NCI-H2171 (cell line): ENCODE measurements around the gene RNF150.
"Not testable (repeated sequence)": the region's sequence is repeated elsewhere in the genome, so short reads cannot be mapped to it uniquely, and the experiment has no call there.

ENCODE experiments used
- DNase-seq: peaks from one replicate; lab custom pipeline; 2025; lab: John Stamatoyannopoulos, UW

RNF150 gene

GRCh38 chr4:141075553-141075952 lies 57.7 kb downstream of the RNF150 start:
- DNase-seq, result no peak

- no peak for DNase-seq
Measured at GRCh38 chr4:141074098-141074878, 59.0 kb downstream of the RNF150 start.

- DNase-seq, result no peak
Measured at GRCh38 chr4:141066690-141067089, 66.6 kb downstream of the RNF150 start.

- DNase-seq, result no peak
Measured at GRCh38 chr4:141065872-141066271, 67.4 kb downstream of the RNF150 start.

GRCh38 chr4:141062651-141063050 lies 70.6 kb downstream of the RNF150 start:
- DNase-seq, result no peak

- no peak for DNase-seq
Measured at GRCh38 chr4:141058591-141059512, 74.4 kb downstream of the RNF150 start.

GRCh38 chr4:141057582-141057981 lies 75.7 kb downstream of the RNF150 start:
- DNase-seq, result no peak

- no peak for DNase-seq
Measured at GRCh38 chr4:141056473-141056872, 76.8 kb downstream of the RNF150 start.

- no peak for DNase-seq
Measured at GRCh38 chr4:141054446-141054845, 78.8 kb downstream of the RNF150 start.

- not testable (repeated sequence) for DNase-seq
Measured at GRCh38 chr4:141050999-141051398, 82.3 kb downstream of the RNF150 start.

GRCh38 chr4:141047228-141047884 lies 85.9 kb downstream of the RNF150 start:
- DNase-seq, result no peak

- no peak for DNase-seq
Measured at GRCh38 chr4:141046255-141046654, 87.0 kb downstream of the RNF150 start.

GRCh38 chr4:141045848-141046247 lies 87.4 kb downstream of the RNF150 start:
- DNase-seq, result no peak

- DNase-seq, result no peak
Measured at GRCh38 chr4:141041021-141041476, 92.2 kb downstream of the RNF150 start.

GRCh38 chr4:141039156-141039555 lies 94.1 kb downstream of the RNF150 start:
- DNase-seq, result no peak

- no peak for DNase-seq
Measured at GRCh38 chr4:141038428-141038827, 94.8 kb downstream of the RNF150 start.

GRCh38 chr4:141037446-141037845 lies 95.8 kb downstream of the RNF150 start:
- no peak for DNase-seq

GRCh38 chr4:141036786-141037185 lies 96.5 kb downstream of the RNF150 start:
- DNase-seq, result no peak

- no peak for DNase-seq
Measured at GRCh38 chr4:141035920-141036319, 97.3 kb downstream of the RNF150 start.

GRCh38 chr4:141028024-141028529 lies 105.2 kb downstream of the RNF150 start:
- DNase-seq, result peak; percentile 14

- no peak for DNase-seq
Measured at GRCh38 chr4:141027421-141027820, 105.8 kb downstream of the RNF150 start.

- DNase-seq, result no peak
Measured at GRCh38 chr4:141026900-141027299, 106.4 kb downstream of the RNF150 start.
